AG08396 (cell line): ENCODE data around the gene PAMR1.

ENCODE experiments used
- DNase-seq: peaks from one replicate; pipeline ENCODE4 v3.0.0; 2012; ENCODE audit warnings: low spot score, mixed read lengths

Gene PAMR1

DNA sequence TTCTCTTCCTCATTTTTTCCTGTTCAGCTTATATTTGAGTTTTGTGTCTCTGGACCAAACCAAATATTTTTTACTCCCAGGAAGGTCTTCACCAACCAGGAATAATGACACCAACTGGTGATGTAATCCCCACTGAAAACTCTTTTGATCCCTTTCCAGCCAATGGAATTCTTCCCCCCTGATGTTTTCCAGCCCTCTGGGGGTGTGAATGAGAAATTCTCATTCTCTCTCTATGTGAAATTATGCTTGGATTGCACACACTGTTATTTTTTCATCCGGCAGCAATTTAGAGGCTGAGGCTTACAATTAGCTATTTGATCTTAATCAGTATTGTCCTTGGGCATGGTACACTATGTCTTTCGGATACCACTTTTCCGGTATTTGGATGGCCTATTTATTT, 66.6 kb downstream of the PAMR1 start:
- DNase-seq: no peak

- no peak for DNase-seq
Observed at GRCh38 chr11:35454362-35454761, 71.1 kb downstream of the PAMR1 start.

DNA sequence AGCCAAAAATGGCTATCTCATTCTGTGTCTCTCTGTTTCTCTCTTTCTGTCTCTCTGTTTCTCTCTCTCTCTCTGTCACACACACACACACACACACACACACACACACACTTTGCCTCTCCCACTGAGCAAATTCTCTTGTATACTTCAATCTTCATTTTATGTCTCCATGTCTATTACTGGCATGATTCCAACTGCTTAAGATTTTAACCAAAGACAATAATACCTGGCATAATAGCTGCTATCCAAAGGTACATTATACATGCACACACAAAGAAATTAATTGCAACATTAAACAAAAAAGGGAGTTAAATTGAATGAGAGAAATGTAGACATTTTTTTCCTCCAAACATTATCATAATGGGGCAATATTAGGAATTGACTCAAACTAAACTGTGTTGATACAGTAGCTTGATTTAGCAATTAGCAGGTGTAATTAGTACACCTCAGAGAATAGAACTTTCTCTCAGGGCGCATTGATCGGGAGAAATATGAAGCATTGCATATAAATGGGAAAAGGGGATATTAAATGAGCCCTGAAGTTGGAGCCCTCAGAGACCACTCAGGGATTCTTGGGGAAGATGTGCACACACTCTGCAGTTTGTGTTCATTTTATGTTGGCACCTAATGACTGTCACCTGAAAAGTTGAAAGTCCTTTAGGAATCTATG, 88.7 kb downstream of the PAMR1 start:
- DNase-seq: no peak

DNA sequence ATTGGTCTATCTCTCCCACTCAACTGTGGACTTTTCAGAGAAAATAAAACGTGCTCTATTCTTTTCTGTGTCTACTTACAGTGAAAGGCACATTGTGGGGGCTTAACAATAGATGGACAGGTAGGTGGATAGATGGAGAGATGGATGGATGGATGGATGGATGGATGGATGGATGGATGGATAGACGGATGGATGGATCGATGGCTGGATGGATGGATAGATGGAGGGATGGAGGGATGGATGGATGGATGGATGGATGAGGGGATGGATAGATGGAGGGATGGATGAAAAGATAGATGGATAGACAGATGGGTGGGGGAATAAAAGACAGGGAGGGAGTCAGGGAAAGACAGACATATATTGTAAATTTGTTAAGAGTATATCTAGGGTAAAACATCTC, 91.8 kb downstream of the PAMR1 start:
- no peak for DNase-seq

GRCh38 chr11:35432464-35432863, 93.0 kb downstream of the PAMR1 start:
- no peak for DNase-seq

- peak; percentile 39 for DNase-seq
Observed at GRCh38 chr11:35427071-35427470, 98.3 kb downstream of the PAMR1 start.

- DNase-seq: no peak
Observed at GRCh38 chr11:35426351-35426750, 99.1 kb downstream of the PAMR1 start.

DNA sequence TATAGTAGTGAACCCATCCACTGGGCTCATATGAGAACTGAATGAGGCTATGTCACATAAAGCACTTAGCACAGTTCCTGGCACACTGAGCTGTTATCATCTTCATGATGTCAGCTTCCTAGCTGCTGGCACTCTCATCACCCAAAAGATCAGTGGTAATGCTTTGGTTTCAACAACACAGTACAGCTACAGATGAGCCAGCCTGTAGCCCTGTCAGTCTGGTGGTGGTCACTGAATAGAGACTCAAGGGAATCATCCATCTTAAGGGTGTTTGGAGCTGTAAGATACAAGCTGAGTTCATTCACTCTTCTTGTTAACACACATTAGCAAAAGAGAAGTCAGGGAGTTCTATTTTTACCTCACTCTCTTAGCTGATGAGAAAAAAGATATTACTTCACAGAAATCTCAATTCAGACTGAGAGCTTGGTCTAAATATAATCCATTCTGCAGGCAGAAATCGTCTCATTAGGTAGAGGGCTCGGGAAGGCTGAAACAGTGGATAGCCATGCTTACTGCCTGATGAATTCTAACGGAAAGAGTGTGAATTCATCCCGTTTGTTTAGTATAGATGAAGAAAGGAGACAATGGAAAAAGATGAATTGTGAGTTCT, 99.7 kb downstream of the PAMR1 start:
- no peak for DNase-seq

- peak; percentile 74 for DNase-seq
Observed at GRCh38 chr11:35424157-35424940, 101.1 kb downstream of the PAMR1 start.

DNA sequence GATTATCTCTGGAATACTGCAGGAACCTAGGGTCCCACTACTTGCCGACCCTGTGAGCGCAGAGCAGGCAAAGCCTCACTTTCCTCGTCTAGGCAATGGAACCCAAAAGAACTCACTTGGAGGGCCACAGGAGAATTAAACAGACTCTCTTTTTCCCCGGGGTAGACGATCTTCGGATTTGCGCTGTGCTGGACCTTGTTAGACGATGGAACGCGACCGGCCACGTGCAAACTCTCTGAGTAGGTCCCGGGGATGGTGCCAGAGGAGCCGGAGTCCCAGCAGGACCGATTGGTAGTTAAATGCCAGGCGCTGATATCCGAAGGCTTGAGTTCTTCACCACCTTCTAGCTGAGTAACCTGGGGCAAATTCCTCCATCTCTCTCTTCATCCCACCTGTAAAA, 105.0 kb downstream of the PAMR1 start:
- DNase-seq: no peak

DNA sequence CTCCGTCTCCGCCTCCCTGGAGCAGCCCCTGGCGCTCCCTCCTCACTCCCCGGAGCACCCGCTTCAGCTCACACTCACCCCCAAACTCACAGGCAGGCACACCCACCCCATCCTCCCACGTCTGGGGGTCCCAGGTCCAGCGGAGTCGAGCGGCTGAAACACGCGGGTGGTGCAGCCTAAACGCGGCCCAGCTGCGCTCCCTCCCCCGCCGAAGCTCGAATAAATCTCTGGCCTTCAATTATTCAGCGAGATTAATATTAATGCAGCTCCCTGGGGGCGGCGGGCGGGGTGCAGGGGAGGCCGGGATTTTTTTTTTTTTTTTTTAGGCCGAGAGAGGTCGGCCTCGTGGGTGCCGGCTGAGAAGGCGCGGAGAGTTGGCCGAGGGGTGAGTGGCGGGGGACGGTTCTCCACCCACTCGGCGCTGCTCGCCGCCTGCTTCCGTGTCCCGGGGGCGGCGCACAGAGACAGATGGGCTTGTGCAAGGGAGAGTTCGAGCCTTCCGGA, 105.5 kb downstream of the PAMR1 start:
- no peak for DNase-seq

DNA sequence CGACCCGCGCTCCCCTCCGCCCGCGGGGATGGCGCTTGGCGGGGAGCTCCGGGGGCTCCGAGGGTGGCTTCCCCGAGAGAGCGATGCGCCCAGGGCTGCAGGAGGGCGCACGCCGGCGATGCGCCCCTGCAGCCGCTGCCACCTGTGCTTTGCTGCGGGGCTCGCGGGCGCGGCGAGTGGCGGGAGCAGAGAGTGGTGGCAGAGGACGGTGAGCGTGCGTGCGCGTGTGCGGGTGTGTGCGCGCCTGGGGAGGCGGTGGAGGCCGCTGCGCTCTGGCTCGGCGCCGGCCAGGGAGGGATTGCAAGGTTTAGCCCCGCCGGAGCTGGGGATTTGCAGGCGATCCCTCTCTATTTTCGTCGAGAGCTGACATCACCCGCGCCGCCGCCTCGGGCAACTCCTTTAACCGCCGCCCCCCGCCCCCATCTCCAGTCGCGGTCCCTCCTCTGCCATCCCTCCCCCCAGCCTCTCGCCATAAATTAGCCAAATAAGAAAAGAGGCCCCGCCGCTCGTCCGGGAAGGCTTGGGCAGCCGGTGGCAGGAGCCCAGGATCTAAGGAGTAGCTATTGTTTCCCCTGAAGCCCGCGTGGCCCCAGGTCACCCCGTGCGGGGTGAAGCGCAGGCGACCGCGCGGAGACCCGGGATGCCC, 106.1 kb downstream of the PAMR1 start, which contains the start of gene SLC1A2:
Gene SLC1A2 (minus strand): TSS at position 375 of the 646 bp plus-strand sequence. CDS start 592 bp downstream, outside the sequence.
- DNase-seq: peak; percentile 67

GRCh38 chr11:35418282-35419183, 106.9 kb downstream of the PAMR1 start:
- peak; percentile 52 for DNase-seq

GRCh38 chr11:35415487-35415886, 109.9 kb downstream of the PAMR1 start:
- no peak for DNase-seq

GRCh38 chr11:35414776-35415175, 110.6 kb downstream of the PAMR1 start:
- no peak for DNase-seq

DNA sequence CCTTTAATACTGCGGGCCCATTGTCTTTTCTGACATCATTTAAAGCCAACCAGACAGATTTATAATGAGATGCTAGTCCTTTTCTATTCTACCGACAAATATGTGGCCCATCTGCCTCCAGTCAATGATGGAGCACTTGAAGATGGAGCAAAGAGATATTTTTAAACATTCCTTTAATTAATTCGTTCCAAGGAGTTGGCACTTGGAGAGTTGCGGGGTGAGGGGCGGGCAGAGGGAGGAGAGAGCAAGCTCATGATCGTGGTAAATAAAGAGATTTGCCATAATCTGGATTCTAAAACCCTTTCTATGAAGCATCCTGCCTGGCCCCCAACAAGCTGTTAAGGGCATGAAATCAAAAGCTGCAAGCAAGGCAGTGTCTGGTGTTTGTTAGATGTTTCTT, 111.1 kb downstream of the PAMR1 start:
- no peak for DNase-seq

GRCh38 chr11:35413598-35413997, 111.8 kb downstream of the PAMR1 start:
- DNase-seq: no peak

DNA sequence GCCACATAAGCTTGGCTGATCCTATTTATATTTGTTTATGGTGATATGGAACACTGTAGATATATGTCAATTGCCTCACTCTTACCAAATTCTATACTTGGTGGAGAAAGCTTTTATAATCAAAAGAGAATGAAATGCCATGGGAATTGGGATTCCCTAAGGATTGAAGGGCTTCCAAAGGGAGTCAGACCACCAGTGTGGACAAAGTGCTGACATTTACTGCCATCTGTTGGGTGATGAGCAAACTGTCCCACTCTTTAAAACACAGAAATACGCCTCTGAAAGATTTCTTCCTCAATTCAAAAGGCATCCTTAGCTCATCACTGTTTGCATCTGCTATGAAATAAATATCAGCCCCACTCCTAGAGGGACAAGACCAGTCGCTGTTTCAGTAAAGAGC, 113.1 kb downstream of the PAMR1 start:
- DNase-seq: peak; percentile 29

- no peak for DNase-seq
Observed at GRCh38 chr11:35407041-35407440, 118.4 kb downstream of the PAMR1 start.

DNA sequence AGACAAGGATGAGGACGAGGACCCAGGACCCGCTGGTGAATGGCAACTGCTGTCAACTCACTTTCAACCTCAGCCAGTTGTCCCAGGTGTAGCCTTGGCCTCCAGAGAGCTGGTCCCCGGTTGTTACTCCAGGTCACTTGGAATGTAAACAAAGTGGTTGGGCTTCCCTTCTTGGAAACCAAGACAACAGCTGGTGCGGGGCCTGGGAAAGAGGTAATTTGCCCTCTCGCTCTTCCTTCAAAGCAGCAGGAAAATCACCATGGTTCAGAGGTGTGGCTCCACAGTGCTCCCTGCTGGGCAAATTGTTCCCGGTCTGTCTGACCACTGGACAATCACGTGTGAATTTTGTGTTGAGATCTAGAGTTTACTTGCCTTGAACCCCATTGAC, 121.0 kb downstream of the PAMR1 start:
- peak; percentile 56 for DNase-seq

DNA sequence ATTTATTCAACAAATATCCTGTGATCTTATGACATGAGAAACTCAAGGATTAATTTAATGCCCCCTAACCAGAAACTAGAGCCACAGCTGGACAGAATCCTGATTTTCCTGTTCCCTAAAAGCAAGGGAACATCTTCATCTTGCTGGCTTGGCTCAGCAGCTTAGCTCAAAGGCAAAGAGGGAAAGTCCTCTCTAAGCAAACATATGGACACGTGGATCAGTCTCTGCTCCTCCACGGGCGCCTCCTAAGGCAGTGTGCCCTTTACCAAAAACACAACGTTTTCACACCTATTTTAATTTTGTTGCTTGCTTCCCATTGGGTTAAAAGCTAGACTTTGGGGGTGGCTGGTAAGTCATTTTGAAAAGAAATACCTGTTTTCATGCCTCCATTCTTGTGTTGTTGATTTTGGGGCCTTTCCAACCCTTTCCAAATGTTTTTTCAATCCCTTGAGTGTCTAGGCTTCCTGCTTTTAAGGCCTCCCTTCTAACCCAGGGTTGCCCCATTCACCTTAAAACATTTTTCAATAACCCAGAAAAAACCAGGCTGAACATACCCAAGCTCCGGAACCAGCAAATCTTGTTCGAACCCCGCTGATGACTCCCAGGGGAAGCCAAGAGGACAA, 121.5 kb downstream of the PAMR1 start:
- no peak for DNase-seq
